ENCODE measurements around the gene CRLF1. TPM values are rescaled to one million over a fixed set of nuclear protein-coding genes. Genes with fewer than 3 reads are reported as not detected.

CRLF1 gene
- total RNA-seq, 2 experiments from 2014 or later: 1.3 TPM; not detected in 1

DNA sequence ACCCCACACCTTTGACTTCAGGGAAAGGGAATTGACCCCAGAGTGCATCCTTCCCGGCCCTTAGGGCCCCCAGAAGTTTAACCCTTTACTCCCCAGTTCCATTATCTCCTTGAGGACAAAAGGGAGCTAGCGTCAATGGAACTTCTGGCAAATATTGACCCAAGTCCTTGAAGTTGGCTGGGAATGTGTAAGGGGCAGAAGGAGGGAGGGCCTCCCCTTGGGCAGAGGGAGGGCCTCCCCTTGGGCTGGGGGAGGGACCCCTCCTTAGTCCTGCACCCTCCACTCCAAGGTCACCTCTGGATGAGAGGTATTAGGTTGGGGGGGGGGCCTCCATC lies 3.1 kb upstream of the CRLF1 start:
- CTCF ChIA-PET (ENCODE audit: unreplicated experiment): no interaction called here

GRCh38 chr19:18608805-18609716 lies 2.5 kb upstream of the CRLF1 start:
- Histone ChIP-seq H3K4me2 (ENCODE audit: low read length) (no peak overlapping the region), H4K20me1 (ENCODE audit: insufficient read depth, low read length) (no peaks in the 10 kb centered on the region), H3K27ac (ENCODE audit: low read depth, low read length, poor library complexity, severe bottlenecking) (no peak overlapping the region), H2AFZ (ENCODE audit: low read length) (no peak overlapping the region), H3K4me1 (ENCODE audit: insufficient read depth, low read length, poor library complexity, severe bottlenecking) (peaks cover 11% of the 10 kb centered on the region), H3K4me3 (ENCODE audit: low read depth, low read length, poor library complexity, severe bottlenecking) (no peak overlapping the region), H3K9me2 (ENCODE audit: insufficient read depth, low read length) (no peaks in the 10 kb centered on the region), H3K36me3 (ENCODE audit: insufficient read depth, low read length) (no peaks in the 10 kb centered on the region), H3K9me3 (ENCODE audit: low read length) (no peaks in the 10 kb centered on the region), H3K79me2 (ENCODE audit: insufficient read depth, low read depth, low read length) (no peaks in the 10 kb centered on the region)
- ChIA-PET CTCF (ENCODE audit: unreplicated experiment) (no interaction called here), POLR2A (no interaction called here)
- no peak for DNase-seq (ENCODE audit: low spot score)
- no peak for TF ChIP-seq EZH2phosphoT487 (IDR thresholded peaks at IDR 0.05; ENCODE audit: borderline replicate concordance, low read depth, low read length)
- TF ChIP-seq, protein P1, sequence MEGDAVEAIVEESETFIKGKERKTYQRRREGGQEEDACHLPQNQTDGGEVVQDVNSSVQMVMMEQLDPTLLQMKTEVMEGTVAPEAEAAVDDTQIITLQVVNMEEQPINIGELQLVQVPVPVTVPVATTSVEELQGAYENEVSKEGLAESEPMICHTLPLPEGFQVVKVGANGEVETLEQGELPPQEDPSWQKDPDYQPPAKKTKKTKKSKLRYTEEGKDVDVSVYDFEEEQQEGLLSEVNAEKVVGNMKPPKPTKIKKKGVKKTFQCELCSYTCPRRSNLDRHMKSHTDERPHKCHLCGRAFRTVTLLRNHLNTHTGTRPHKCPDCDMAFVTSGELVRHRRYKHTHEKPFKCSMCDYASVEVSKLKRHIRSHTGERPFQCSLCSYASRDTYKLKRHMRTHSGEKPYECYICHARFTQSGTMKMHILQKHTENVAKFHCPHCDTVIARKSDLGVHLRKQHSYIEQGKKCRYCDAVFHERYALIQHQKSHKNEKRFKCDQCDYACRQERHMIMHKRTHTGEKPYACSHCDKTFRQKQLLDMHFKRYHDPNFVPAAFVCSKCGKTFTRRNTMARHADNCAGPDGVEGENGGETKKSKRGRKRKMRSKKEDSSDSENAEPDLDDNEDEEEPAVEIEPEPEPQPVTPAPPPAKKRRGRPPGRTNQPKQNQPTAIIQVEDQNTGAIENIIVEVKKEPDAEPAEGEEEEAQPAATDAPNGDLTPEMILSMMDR (conservative IDR thresholded peaks at IDR 0.05; ENCODE audit: low read length): no peak
- no TSS peak for BruUV-seq (replicated peaks)
- intact Hi-C loops (cut with micrococcal nuclease; ENCODE audit: unreplicated experiment): no loop called here

More for the DNA sequence above, 3.1 kb upstream of the CRLF1 start:
- peaks cover 11% of the 10 kb centered on the region for H3K4me1 ChIP-seq (ENCODE audit: insufficient read depth, low read length, poor library complexity, severe bottlenecking)
- no peak overlapping the region for H2AFZ ChIP-seq (ENCODE audit: low read length)
- DNase-seq (ENCODE audit: low spot score): no peak
- TF ChIP-seq, protein P1 (conservative IDR thresholded peaks at IDR 0.05; ENCODE audit: low read length): no peak
- no peak for TF ChIP-seq EZH2phosphoT487 (IDR thresholded peaks at IDR 0.05; ENCODE audit: borderline replicate concordance, low read depth, low read length)
- intact Hi-C loops (cut with micrococcal nuclease; ENCODE audit: unreplicated experiment): no loop called here
- BruUV-seq (replicated peaks): no TSS peak
- no peak overlapping the region for H3K4me3 ChIP-seq (ENCODE audit: low read depth, low read length, poor library complexity, severe bottlenecking)
- H3K9me2 ChIP-seq (ENCODE audit: insufficient read depth, low read length): no peaks in the 10 kb centered on the region
- no peak overlapping the region for H3K4me2 ChIP-seq (ENCODE audit: low read length)
- H3K36me3 ChIP-seq (ENCODE audit: insufficient read depth, low read length): no peaks in the 10 kb centered on the region
- no peaks in the 10 kb centered on the region for H3K79me2 ChIP-seq (ENCODE audit: insufficient read depth, low read depth, low read length)
- no peaks in the 10 kb centered on the region for H3K9me3 ChIP-seq (ENCODE audit: low read length)
- no peak overlapping the region for H3K27ac ChIP-seq (ENCODE audit: low read depth, low read length, poor library complexity, severe bottlenecking)
- no peaks in the 10 kb centered on the region for H4K20me1 ChIP-seq (ENCODE audit: insufficient read depth, low read length)
- POLR2A ChIA-PET: no interaction called here

DNA sequence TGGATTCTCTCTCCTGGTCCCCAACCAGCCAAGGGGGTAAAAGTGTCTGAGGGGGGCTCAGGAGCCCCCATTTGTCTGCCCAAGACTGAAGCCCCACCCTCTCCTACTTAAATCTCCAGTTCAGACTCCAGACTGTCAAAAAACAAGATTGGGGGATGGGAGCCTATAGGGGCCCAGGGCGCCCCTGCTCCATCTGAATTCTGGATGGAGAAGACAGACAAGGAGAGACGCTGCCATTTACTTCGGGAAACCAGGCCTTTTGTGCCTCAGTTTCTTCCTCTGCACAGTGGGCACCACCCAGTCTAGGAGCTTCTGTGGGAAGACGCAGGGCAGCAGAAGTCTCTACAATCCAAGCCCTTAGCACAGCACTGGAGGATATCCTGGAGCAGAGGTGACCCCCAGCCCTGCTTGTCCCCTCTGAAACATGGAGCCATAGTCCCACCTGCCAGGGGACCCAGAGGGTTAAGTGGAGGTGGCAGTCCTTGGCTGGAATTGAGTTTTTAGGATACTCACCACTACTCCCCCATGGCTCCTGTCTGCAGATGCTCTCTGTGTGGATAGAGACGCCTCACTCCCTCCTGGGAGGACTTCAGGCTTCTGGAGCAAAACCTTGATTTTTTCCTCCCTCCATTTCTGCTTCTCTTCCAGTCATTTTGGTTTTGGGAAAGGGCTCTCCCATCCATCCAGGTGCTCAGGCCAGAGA lies 1.7 kb upstream of the CRLF1 start:
- Histone ChIP-seq H3K4me1 (ENCODE audit: insufficient read depth, low read length, poor library complexity, severe bottlenecking) (peaks cover 11% of the 10 kb centered on the region), H3K79me2 (ENCODE audit: insufficient read depth, low read depth, low read length) (no peaks in the 10 kb centered on the region), H2AFZ (ENCODE audit: low read length) (no peak overlapping the region), H3K9me2 (ENCODE audit: insufficient read depth, low read length) (no peaks in the 10 kb centered on the region), H3K4me3 (ENCODE audit: low read depth, low read length, poor library complexity, severe bottlenecking) (no peak overlapping the region), H4K20me1 (ENCODE audit: insufficient read depth, low read length) (no peaks in the 10 kb centered on the region), H3K27ac (ENCODE audit: low read depth, low read length, poor library complexity, severe bottlenecking) (no peak overlapping the region), H3K36me3 (ENCODE audit: insufficient read depth, low read length) (no peaks in the 10 kb centered on the region), H3K9me3 (ENCODE audit: low read length) (no peaks in the 10 kb centered on the region), H3K4me2 (ENCODE audit: low read length) (no peak overlapping the region)
- no peak for TF ChIP-seq EZH2phosphoT487 (IDR thresholded peaks at IDR 0.05; ENCODE audit: borderline replicate concordance, low read depth, low read length)
- TF ChIP-seq, protein P1 (conservative IDR thresholded peaks at IDR 0.05; ENCODE audit: low read length): no peak
- ChIA-PET POLR2A (no interaction called here), CTCF (ENCODE audit: unreplicated experiment) (no interaction called here)
- DNase-seq (ENCODE audit: low spot score): no peak
- intact Hi-C loops (cut with micrococcal nuclease; ENCODE audit: unreplicated experiment): no loop called here
- no TSS peak for BruUV-seq (replicated peaks)
